Smooth muscle cell of bladder (primary cell): Measurements from ENCODE around the gene CRYBG3. TPM values are rescaled to one million over a fixed set of nuclear protein-coding genes. Genes with fewer than 3 reads are reported as not detected.

ENCODE experiments used
- total RNA-seq: library from RNA; depleted of rRNA; stranded (reverse); fragments of >200 nt; gene quantifications from 2 replicates; pipeline ENCODE4 v1.2.3, GENCODE V29; 2014

Gene CRYBG3
- total RNA-seq: 45.2 and 67.0 TPM in 2 replicates

GRCh38 chr3:97821774-97822358, at the start of gene CRYBG3:
Gene CRYBG3 (plus strand): TSS chr3:97822011. CDS start chr3:97822207, 196 bp downstream.

GRCh38 chr3:97971679-97972567, 150.1 kb downstream of the CRYBG3 start, which contains the start of gene RIOX2:
Gene RIOX2 (minus strand): TSS chr3:97972431. CDS start chr3:97967593, 4,838 bp downstream.

Other genes with a start within 250 kb of the CRYBG3 start
- 8.1 and 16.5 TPM in 2 replicates for gene ARL6, start 57.3 kb upstream of the CRYBG3 start, total RNA-seq
- 44.6 and 83.9 TPM in 2 replicates for gene RIOX2, start 150.4 kb downstream of the CRYBG3 start, total RNA-seq
- gene GABRR3, start 213.3 kb downstream of the CRYBG3 start, total RNA-seq: 0.09 and 0.14 TPM in 2 replicates